Stomach (tissue), 4 donors: ENCODE measurements around the gene ZSCAN30.

Experiments
- POLR2AphosphoS5 ChIP-seq, 3 donors: sonication (generic); formaldehyde crosslinking; IDR thresholded peaks; one replicate each; pipeline ENCODE4 v1.6.1; 2016; ENCODE audit warnings: antibody characterized with exemption in 3 of 3
- TF ChIP-seq, protein P1 (sequence below), 7 experiments: fragments of 450-650 bp in 4 of 7; fragments of 200-600 bp in 3 of 7; sonication (generic) in 3 of 7; IDR thresholded peaks; one replicate each; pipeline ENCODE4 v1.5.1; 2016 to 2019; ENCODE audit warnings: antibody characterized with exemption in 7 of 7, control low read depth in 2 of 7, mild to moderate bottlenecking in 1 of 7

DNA sequence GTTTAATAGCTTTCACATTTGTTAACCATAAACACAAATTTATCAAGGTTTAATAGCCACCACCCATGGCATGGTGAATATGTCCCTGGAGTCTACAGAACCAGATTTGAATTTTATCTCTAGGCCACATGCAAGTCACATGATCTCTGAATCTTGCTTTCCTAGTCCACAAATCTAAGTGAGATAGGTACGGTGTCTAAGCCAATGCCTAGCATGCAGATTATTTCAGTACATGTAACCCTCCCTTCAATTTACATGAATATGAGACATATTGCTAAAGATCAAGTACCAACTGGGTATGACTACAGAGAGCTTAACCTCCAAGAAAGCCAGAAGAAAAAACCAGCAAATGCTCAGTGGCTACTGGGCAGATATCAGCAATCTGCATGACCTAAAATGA is 44.2 kb upstream of the ZSCAN30 start:
- no peak for TF ChIP-seq POLR2AphosphoS5 (IDR thresholded peaks at IDR 0.05)
- TF ChIP-seq, protein P1, sequence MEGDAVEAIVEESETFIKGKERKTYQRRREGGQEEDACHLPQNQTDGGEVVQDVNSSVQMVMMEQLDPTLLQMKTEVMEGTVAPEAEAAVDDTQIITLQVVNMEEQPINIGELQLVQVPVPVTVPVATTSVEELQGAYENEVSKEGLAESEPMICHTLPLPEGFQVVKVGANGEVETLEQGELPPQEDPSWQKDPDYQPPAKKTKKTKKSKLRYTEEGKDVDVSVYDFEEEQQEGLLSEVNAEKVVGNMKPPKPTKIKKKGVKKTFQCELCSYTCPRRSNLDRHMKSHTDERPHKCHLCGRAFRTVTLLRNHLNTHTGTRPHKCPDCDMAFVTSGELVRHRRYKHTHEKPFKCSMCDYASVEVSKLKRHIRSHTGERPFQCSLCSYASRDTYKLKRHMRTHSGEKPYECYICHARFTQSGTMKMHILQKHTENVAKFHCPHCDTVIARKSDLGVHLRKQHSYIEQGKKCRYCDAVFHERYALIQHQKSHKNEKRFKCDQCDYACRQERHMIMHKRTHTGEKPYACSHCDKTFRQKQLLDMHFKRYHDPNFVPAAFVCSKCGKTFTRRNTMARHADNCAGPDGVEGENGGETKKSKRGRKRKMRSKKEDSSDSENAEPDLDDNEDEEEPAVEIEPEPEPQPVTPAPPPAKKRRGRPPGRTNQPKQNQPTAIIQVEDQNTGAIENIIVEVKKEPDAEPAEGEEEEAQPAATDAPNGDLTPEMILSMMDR (IDR thresholded peaks at IDR 0.05), result no peak
